Jurkat, Clone E6-1 (cell line): ENCODE results near the gene SNUPN.
A peak's percentile ranks its signal among the peaks of the same experiment; 100 is the strongest.
"Not testable (repeated sequence)": the region's sequence is repeated elsewhere in the genome, so short reads cannot be mapped to it uniquely, and the experiment has no call there.

Experiments
- DNase-seq: peaks from one replicate; pipeline ENCODE4 v3.0.0-alpha.2; 2011; ENCODE audit warnings: low read depth, low spot score
- H3K4me3 ChIP-seq: 2 replicates; pipeline ENCODE4 v1.5.1; 2011; ENCODE audit warnings: mild to moderate bottlenecking, low read length, control low read depth, moderate library complexity

Gene SNUPN

GRCh38 chr15:75591655-75592364, 33.7 kb downstream of the SNUPN start:
- no peak for DNase-seq
- H3K4me3 ChIP-seq: no peak overlapping the region

GRCh38 chr15:75590239-75590638, 35.3 kb downstream of the SNUPN start:
- no peak for DNase-seq
- no peak overlapping the region for H3K4me3 ChIP-seq

- no peak overlapping the region for H3K4me3 ChIP-seq
- no peak for DNase-seq
These were observed 36.5 kb downstream of the SNUPN start for GRCh38 chr15:75589071-75589470.

- H3K4me3 ChIP-seq, DNase-seq: not testable (repeated sequence)
These were observed 39.1 kb downstream of the SNUPN start for GRCh38 chr15:75586422-75586821.

- no peak for DNase-seq
- H3K4me3 ChIP-seq: no peak overlapping the region
These were observed 41.4 kb downstream of the SNUPN start for GRCh38 chr15:75584121-75584520.

- no peak overlapping the region for H3K4me3 ChIP-seq
- no peak for DNase-seq
These were observed 41.8 kb downstream of the SNUPN start for GRCh38 chr15:75583701-75584100.

- H3K4me3 ChIP-seq, DNase-seq: not testable (repeated sequence)
These were observed 42.6 kb downstream of the SNUPN start for GRCh38 chr15:75582943-75583342.

GRCh38 chr15:75578948-75579920, 46.3 kb downstream of the SNUPN start, which contains the start of gene PTPN9:
TSS of gene PTPN9 (minus strand) at chr15:75579315. CDS start at chr15:75578776, 539 bp downstream.
- peak within 1 kb of the TSS; percentile 59 for H3K4me3 ChIP-seq
- peak; percentile 53 for DNase-seq

GRCh38 chr15:75578173-75578947, 47.2 kb downstream of the SNUPN start:
- peak overlapping the region; percentile 59 for H3K4me3 ChIP-seq
- no peak for DNase-seq

GRCh38 chr15:75577401-75578172, 47.9 kb downstream of the SNUPN start:
- DNase-seq: no peak
- H3K4me3 ChIP-seq: peak overlapping the region; percentile 59

- DNase-seq: no peak
- H3K4me3 ChIP-seq: no peak overlapping the region
These were observed 51.7 kb downstream of the SNUPN start for GRCh38 chr15:75573648-75574384.

GRCh38 chr15:75570126-75570845, 55.2 kb downstream of the SNUPN start:
- H3K4me3 ChIP-seq: no peak overlapping the region
- DNase-seq: no peak

GRCh38 chr15:75565062-75565970, 60.2 kb downstream of the SNUPN start:
- no peak overlapping the region for H3K4me3 ChIP-seq
- DNase-seq: no peak

GRCh38 chr15:75561888-75562287, 63.6 kb downstream of the SNUPN start:
- DNase-seq: no peak
- H3K4me3 ChIP-seq: no peak overlapping the region

GRCh38 chr15:75559360-75559759, 66.2 kb downstream of the SNUPN start:
- not testable (repeated sequence) for H3K4me3 ChIP-seq, DNase-seq

GRCh38 chr15:75558955-75559354, 66.6 kb downstream of the SNUPN start:
- H3K4me3 ChIP-seq, DNase-seq: not testable (repeated sequence)
